DMS153 treated with DMSO at 0.1 percent for 48 hours (cell line): ENCODE data around the gene DOCK6.
A peak's percentile ranks its signal among the peaks of the same experiment; 100 is the strongest.

Experiments
- DNase-seq: peaks from one replicate; lab custom pipeline; 2025; ENCODE audit not compliant: unreplicated experiment; lab: John Stamatoyannopoulos, UW

Gene DOCK6

DNA sequence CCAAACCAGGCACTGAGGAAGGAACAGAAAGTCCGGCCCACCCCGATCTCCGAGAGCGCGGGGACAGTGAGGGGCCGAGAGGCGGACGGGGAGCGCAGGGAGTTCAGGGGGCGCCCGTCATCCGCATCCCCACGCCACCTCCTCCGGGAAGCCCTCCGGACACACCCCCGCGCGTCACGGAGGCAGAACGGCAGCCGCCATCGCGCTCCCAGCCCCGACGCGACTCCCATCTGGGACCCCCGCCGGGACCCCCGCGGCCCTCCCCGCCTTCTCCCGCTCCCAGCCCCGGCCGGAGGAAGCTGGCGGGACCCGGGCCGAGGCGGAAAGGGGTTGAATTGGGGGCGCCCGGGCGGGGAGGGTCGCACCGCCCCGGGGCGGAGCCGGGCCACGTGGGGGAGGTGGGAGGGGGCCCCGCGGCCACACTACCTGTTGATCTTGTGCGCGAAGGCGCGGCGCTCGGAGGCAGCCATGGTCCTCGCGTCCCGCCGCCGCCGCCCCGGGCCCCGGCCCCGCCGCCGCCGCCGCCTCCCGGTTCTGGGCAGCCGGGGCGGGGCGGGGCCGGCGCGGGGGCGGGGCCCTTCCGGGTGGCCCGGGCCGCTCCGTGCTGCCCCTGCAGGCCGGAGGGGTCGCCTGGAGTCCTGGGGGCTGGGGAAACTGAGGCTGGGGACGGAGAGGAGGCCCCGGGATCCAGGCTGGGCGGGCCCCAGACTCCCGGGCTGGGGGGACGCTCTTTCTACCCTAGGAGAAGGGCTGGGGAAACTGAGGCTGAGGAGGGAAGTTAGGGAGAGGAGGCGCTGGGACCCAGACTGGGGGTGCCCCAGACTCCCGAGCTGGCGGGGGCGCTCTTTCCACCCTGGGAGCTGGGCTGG, at the start of gene DOCK6:
Gene DOCK6, minus strand, starts transcription at position 554 of the 869 bp plus-strand sequence. Its CDS starts 84 bp downstream, at position 470.
- no peak for DNase-seq

DNA sequence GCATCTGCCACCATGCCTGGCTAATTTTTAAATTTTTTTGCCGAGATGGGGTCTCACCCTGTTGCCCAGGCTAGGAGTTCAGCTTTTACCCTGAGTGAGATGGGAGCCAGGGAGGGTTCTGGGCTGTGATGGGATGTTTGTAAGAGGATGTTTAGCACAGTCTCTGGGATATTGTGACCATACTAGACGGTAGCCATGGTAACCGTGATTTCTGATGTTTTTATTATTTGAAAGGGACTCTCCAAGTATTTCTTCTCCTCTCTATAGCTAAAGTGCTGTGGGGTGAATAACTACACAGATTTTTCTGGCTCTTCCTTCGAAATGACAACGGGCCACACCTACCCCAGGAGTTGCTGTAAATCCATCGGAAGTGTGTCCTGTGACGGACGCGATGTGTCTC, 44.0 kb upstream of the DOCK6 start:
- no peak for DNase-seq

GRCh38 chr19:11304936-11305335, 42.6 kb upstream of the DOCK6 start:
- no peak for DNase-seq

DNA sequence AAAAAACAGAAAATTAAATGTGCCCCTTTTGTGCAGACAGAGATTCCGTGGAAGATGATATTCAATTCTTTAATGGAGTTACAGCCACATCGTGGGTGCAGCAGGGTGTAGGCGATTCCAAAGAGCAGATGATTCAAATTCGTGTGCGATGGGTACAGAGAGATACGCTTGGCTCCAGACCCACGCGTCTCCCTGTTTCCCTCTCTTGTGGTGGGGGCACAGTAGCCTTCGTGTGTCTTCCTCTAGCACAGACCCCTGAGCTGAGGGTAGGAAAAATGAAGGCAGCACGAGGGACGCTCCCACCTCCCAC, 38.4 kb upstream of the DOCK6 start:
- DNase-seq, result no peak

DNA sequence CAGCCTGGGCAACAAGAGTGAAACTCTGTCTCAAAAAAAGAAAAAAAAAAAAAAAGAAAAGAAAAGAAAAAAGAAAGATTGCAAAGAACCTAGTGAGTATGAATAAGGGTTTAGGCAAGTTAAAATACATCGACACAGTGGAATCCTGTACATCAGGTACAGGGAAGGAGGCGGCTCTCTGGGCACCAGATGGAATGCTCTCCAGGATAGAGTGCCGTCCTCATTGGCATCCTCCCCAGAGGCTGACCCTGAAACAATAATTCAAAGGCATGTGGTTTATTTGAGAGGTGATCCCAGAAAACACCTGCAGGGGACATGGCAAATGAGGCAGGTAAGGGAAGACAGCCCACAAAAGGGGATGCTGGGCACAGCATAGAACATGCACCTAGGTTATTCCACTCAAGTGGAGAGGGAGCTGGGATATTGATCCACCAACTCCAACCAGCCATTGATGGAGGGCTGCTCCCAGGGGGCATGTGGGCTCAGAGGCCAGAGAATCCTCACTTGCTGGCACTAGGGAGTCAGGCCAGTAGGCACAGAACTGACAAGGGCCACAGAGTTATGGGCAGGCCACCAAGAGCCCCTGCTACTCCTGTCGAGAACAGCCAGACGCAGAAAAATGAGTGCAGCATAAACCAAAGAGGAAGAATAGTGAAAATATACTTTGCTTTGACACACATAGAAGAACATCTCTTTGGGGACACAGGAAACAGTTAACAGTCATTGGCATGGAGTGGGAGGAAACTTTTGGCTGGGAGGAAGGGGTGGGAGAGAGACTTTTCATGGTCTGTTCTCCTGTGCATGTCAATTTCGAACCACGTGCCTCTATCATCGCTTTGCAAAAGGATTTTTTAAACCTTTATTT, 37.9 kb upstream of the DOCK6 start:
- DNase-seq, result no peak

GRCh38 chr19:11296264-11296663, 33.9 kb upstream of the DOCK6 start:
- DNase-seq, result no peak

GRCh38 chr19:11295665-11296245, 33.4 kb upstream of the DOCK6 start, which contains the start of gene TSPAN16:
Gene TSPAN16, plus strand, starts transcription at chr19:11296160. Its CDS starts 138 bp downstream, at chr19:11296298.
- DNase-seq, result no peak

- no peak for DNase-seq
Observed at GRCh38 chr19:11295180-11295579, 32.9 kb upstream of the DOCK6 start.

DNA sequence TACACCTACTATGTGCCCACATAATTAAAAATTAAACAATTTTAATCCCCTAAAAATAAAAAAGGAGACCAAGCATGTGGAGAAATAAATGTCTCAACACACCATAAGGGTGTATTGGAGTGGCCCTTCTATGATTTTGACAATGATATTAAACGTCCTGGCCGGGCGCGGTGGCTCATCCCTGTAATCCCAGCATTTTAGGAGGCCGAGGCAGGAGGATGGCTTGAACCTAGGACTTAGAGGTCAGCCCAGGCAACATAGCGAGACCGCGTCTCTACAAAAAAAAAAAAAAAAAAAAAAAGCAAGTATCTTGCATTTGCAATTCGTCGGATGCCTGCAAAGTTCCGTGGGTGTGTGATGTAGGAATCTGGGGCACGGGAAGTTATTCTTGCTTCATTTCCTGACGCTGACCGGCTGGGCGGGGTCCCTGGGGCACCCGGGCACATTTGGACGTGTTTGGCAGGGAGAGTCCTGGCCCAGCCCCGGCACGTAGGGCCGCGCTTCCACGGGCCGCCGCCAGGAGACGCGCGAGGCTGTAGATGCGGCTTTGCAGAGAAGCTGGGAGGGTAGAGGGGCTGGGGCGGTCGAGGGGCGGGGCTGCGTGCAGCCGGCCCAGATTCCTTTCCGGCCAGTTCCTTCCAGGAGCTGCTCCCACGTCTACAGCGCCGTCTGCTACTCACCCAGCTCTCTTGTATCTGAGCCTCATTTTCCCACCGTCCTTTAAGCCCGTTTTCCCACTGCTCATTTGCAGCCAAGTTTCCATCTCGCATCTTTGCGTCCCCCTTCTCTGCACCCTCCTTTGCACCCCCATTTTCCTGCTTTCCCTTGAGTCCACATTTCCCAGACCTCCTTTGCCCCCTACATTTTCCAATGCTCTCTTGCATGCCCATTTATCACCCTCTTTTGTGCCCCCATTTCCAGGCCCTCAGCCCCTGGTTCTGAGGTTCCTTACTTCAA, 31.4 kb upstream of the DOCK6 start:
- peak; percentile 88 for DNase-seq

DNA sequence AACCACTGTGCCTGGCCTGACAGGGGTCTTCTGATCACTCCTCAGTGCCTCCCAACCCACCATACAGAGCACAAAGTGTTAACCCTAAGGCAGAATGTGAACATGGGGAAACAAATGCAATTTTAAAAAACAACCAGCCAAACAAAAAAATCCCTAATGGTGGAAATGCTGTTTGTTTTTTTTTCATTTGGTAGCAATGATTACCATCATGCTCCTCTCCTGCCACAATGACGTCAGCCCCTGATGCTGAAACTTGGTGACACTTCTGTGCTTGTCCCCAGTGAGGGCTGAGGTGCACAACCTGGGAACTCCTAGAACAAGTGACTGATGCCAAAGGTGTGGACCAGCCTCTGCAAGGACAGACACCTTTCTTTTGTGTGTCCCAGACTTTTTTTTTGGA, 29.7 kb upstream of the DOCK6 start:
- no peak for DNase-seq

- DNase-seq, result no peak
Observed at GRCh38 chr19:11291415-11291814, 29.1 kb upstream of the DOCK6 start.

DNA sequence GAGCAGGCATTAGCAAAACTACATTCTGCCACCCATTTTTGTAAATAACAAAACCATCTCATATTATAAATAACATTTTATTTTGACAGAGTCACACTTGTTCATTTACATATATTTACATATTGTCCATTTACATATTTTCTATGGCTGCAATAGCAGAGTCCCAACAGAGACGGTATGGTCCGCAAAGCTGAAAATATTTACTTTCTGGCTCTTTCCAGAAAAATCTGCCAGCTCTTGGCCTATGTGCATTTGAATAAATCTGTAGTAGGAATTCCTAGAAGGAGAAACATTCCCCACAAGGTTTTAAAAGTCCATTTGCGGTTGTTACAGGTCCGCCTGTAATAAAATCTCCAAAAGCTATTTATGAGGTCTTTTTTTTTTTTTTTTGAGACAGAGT, 27.9 kb upstream of the DOCK6 start:
- DNase-seq, result no peak

GRCh38 chr19:11288349-11288748, 26.0 kb upstream of the DOCK6 start:
- DNase-seq, result no peak

GRCh38 chr19:11286312-11286974, 24.1 kb upstream of the DOCK6 start:
- DNase-seq, result no peak

GRCh38 chr19:11284515-11284914, 22.2 kb upstream of the DOCK6 start:
- no peak for DNase-seq

GRCh38 chr19:11281356-11282049, 19.2 kb upstream of the DOCK6 start:
- DNase-seq, result no peak

DNA sequence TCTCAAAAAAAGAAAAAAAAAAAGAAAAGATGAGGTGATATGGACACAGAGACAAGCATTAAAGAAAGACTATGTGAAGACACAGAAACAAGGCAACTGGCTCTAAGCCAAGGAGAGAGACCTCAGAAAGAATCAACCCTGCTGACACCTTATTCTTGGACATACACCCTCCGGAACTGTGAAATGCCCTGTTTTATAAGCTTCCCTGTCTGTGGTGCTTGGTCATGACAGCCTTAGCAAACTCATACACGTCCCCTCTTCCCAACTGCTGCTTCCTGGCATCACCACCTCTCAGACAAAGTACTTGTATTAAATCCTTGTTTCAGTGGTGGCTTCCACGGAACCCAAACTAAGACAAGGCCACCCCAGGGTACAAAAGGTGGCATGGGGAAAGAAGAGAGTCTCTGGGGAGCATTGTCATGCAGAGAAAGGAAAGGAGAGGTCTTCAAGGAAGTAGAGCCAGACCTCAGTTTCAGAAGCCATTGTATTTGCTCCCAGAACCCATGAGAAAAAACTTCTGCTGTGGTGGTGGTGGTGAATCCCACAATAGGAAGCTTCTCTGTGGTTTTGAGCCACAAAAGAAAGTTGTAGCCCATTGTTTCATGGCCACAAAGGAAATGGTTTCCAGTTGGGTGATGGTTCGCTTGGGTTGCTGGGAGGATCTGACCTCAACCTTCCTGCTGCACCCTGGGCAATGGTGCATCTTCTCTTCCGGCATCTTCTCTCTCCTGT, 17.3 kb upstream of the DOCK6 start:
- DNase-seq, result no peak

- DNase-seq, result no peak
Observed at GRCh38 chr19:11278670-11279069, 16.3 kb upstream of the DOCK6 start.
